IPS DF 6.9 (cell line): Measurements from ENCODE around the gene ZNF263.

ENCODE experiments used
- DNase-seq: peaks from one replicate; pipeline ENCODE4 v3.0.0-alpha.2; 2013; ENCODE audit warnings: low read depth, low spot score
- H3K27ac ChIP-seq: one replicate; pipeline ENCODE4 v1.5.1; 2013; ENCODE audit warnings: low read length, control low read depth
- H3K27me3 ChIP-seq: 2 replicates; pipeline ENCODE4 v1.6.1; 2013; ENCODE audit warnings: mild to moderate bottlenecking, low read length; ENCODE audit not compliant: control insufficient read depth, insufficient read depth
- H3K36me3 ChIP-seq: 2 replicates; pipeline ENCODE4 v1.6.1; 2013; ENCODE audit warnings: low read length; ENCODE audit not compliant: control insufficient read depth, insufficient read depth
- H3K4me1 ChIP-seq: 2 replicates; pipeline ENCODE4 v1.6.1; 2013; ENCODE audit warnings: low read length; ENCODE audit not compliant: control insufficient read depth, insufficient read depth
- H3K4me3 ChIP-seq: 2 replicates; pipeline ENCODE4 v1.5.1; 2013; ENCODE audit warnings: mild to moderate bottlenecking, low read length
- H3K9me3 ChIP-seq: 2 replicates; pipeline ENCODE4 v1.6.1; 2013; ENCODE audit warnings: low read length, inconsistent platforms; ENCODE audit not compliant: control insufficient read depth, insufficient read depth
- WGBS: extraction: QIAGEN DNeasy Blood & Tissue Kit; methylation state at CpG from one replicate; pipeline ENCODE4 v1.1.7; 2013; ENCODE audit warnings: mixed read lengths, missing lambda C conversion rate; ENCODE audit not compliant: insufficient read length, insufficient coverage; 5-methylcytosine and 5-hydroxymethylcytosine counted together

The ZNF263 gene

GRCh38 chr16:3282730-3283542, at the start of gene ZNF263:
Gene ZNF263, plus strand, starts transcription at chr16:3283491. Its CDS starts 328 bp downstream, at chr16:3283819.
- WGBS, result no CpG with 5 or more reads among the region's 72 CpGs

DNA sequence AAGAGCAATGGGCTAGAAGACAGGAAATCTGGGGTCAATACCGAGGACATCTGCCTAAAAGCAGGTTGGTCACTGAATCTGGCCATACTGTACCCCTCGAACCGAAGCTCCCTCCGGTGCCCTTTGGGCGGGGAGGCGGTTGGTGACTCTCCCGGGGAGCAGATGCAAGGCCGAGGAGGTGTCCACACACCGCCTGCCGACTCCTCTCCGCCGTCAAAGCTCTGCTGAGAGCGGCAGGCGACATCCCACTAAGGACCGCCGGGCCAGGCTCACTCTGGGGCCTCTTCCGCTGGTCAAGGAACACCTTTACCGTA, 48.8 kb upstream of the ZNF263 start:
- no peak for DNase-seq
- no peaks in the 10 kb centered on the region for H3K4me1 ChIP-seq
- peak overlapping the region; percentile 83 for H3K4me3 ChIP-seq
- no peaks in the 10 kb centered on the region for H3K27me3 ChIP-seq
- H3K27ac ChIP-seq, result no peak overlapping the region
- H3K9me3 ChIP-seq, result no peaks in the 10 kb centered on the region; the same call in 1 of the 2 replicates
- no CpG with 5 or more reads among the region's 18 CpGs for WGBS
- peaks cover 5% of the 10 kb centered on the region; the same call in 1 of the 2 replicates for H3K36me3 ChIP-seq

More at GRCh38 chr16:3282730-3283542, at the start of gene ZNF263:
- DNase-seq, result no peak
- Histone ChIP-seq H3K4me1 (no peaks in the 10 kb centered on the region), H3K36me3 (peaks cover 7% of the 10 kb centered on the region; the same call in 1 of the 2 replicates), H3K4me3 (peak within 1 kb of the TSS; percentile 92), H3K27ac (no peak within 1 kb of the TSS), H3K27me3 (no peaks in the 10 kb centered on the region), H3K9me3 (peaks cover 1% of the 10 kb centered on the region; the same call in 1 of the 2 replicates)

- peak; percentile 82 for DNase-seq
- no peaks in the 10 kb centered on the region for H3K9me3 ChIP-seq
- peaks cover 5% of the 10 kb centered on the region; the same call in 1 of the 2 replicates for H3K36me3 ChIP-seq
- H3K4me3 ChIP-seq, result peak within 1 kb of the TSS; percentile 83
- H3K4me1 ChIP-seq, result no peaks in the 10 kb centered on the region
- WGBS, result no CpG with 5 or more reads among the region's 59 CpGs
- no peak within 1 kb of the TSS for H3K27ac ChIP-seq
- no peaks in the 10 kb centered on the region for H3K27me3 ChIP-seq
These were observed 48.3 kb upstream of the ZNF263 start, which contains the start of gene ZNF200 for GRCh38 chr16:3234857-3235561. Gene ZNF200, minus strand, starts transcription at chr16:3235158. Its CDS starts 1,403 bp downstream, at chr16:3233755.

GRCh38 chr16:3235856-3236669, 47.2 kb upstream of the ZNF263 start:
- H3K27ac ChIP-seq, result no peak overlapping the region
- H3K4me1 ChIP-seq, result no peaks in the 10 kb centered on the region
- WGBS, result no CpG with 5 or more reads among the region's 29 CpGs
- H3K4me3 ChIP-seq, result no peak overlapping the region
- H3K27me3 ChIP-seq, result no peaks in the 10 kb centered on the region
- DNase-seq, result no peak
- H3K36me3 ChIP-seq, result peaks cover 5% of the 10 kb centered on the region; the same call in 1 of the 2 replicates
- no peaks in the 10 kb centered on the region for H3K9me3 ChIP-seq

DNA sequence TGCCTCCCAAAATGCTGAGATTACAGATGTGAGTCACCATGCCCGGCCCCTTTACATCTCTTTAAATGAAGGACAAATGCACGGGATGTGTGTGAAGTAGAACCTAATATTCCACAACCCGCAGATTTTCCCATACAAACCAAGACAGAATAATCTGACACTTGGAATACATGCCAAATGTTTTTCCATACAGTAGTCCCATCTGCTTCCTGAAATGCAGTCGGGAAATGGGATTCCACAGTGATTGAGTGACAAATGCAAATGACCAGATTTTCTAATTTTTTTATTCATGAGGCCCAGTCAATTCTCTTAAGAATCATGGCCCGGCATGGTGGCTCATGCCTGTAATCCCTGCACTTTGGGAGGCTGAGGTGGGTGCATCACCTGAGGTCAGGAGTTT, 41.5 kb upstream of the ZNF263 start:
- no peaks in the 10 kb centered on the region for H3K36me3 ChIP-seq
- H3K4me3 ChIP-seq, result no peak overlapping the region
- WGBS, result no CpG with 5 or more reads among the region's 5 CpGs
- H3K4me1 ChIP-seq, result no peaks in the 10 kb centered on the region
- no peaks in the 10 kb centered on the region for H3K9me3 ChIP-seq
- H3K27ac ChIP-seq, result no peak overlapping the region
- no peaks in the 10 kb centered on the region for H3K27me3 ChIP-seq
- no peak for DNase-seq

DNA sequence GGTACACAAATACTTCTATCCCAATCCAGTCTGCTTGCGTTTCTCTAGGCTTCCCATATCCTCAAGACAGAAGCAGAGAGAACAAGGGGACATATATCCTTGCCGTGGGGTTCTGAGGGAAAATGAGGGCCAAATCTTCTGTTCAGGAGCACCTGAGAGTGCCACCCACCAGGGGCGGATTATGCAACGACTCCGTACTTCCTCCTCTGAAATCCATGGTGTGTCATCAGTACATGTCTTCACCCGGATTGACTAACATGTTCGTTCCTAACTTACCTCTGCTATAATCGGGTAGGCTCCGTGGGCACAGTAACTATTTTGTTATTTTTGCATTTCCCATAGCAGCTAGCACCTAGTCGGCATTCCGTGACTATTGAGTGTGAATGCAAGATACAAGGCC, 40.6 kb upstream of the ZNF263 start:
- no peaks in the 10 kb centered on the region; the same call in 1 of the 2 replicates for H3K9me3 ChIP-seq
- no peaks in the 10 kb centered on the region for H3K36me3 ChIP-seq
- no CpG with 5 or more reads among the region's 11 CpGs for WGBS
- no peak overlapping the region for H3K27ac ChIP-seq
- H3K27me3 ChIP-seq, result no peaks in the 10 kb centered on the region
- H3K4me1 ChIP-seq, result no peaks in the 10 kb centered on the region
- no peak for DNase-seq
- no peak overlapping the region for H3K4me3 ChIP-seq

DNA sequence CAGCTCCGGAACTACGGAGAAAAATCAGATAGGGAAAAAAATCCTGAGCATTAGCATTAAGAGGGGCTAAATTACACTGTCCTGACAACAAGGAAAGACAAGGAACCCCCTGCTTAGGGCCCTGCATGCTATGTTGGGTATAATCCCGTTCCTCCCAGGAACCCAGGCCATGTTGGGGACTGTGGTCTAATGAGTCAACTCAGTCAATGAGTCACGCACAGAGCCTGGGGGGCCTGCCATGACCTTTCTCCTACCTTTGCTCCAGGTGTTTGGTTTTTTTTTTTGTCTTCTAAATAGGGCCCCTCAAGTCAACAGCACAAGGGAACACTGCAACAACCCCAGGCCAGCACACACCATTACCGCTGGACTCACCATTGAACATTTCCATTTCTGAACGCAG, 39.4 kb upstream of the ZNF263 start:
- Histone ChIP-seq H3K27me3 (no peaks in the 10 kb centered on the region), H3K9me3 (no peaks in the 10 kb centered on the region; the same call in none of the 2 replicates), H3K4me3 (no peak overlapping the region), H3K36me3 (no peaks in the 10 kb centered on the region), H3K27ac (no peak overlapping the region), H3K4me1 (no peaks in the 10 kb centered on the region)
- DNase-seq, result no peak
- no CpG with 5 or more reads among the region's 6 CpGs for WGBS

DNA sequence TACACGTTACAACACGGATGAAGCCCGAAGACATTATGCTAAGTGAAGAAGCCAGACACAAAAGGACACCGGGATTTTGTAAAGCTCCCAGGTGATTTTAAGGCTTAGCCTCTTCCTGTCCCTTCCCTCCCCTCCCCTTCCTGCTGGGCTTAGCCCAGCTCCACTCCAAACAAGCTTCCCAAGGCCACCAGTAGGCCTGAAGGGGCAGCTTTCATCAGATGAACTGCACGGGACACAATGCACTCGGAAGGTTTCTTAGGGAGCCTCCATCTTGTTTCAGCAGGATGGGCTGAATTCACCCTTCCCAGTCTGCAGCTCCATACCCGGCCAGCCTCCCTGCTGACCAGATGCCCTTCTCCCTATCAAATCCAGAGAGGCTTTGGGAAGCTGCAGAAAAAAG, 37.3 kb upstream of the ZNF263 start:
- Histone ChIP-seq H3K4me1 (no peaks in the 10 kb centered on the region), H3K27ac (no peak overlapping the region), H3K36me3 (no peaks in the 10 kb centered on the region), H3K4me3 (no peak overlapping the region), H3K27me3 (no peaks in the 10 kb centered on the region), H3K9me3 (no peaks in the 10 kb centered on the region; the same call in none of the 2 replicates)
- DNase-seq, result no peak
- WGBS, result no CpG with 5 or more reads among the region's 7 CpGs

DNA sequence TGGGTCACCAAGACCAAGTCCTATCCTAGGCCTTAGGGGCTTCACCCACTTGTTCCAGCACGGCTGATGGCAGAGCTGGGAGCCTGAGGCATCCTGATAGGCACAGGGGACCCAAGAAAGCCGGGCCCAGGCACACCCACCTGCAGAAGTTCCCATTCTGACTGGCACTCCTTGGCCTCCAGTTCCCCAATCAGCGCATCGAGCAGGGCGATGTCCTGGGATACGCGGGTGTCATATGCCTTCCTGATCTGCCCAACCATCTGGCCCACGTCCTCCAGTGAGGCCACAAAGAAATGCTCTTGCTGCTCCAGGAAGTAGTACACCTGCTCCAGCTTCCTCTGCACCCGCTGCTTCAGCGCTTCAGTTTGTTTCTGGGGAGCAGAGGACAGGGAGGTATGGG, 36.4 kb upstream of the ZNF263 start:
- Histone ChIP-seq H3K4me3 (no peak overlapping the region), H3K27ac (no peak overlapping the region), H3K27me3 (no peaks in the 10 kb centered on the region), H3K9me3 (no peaks in the 10 kb centered on the region; the same call in none of the 2 replicates), H3K36me3 (no peaks in the 10 kb centered on the region), H3K4me1 (no peaks in the 10 kb centered on the region)
- no peak for DNase-seq
- WGBS, result no CpG with 5 or more reads among the region's 10 CpGs

GRCh38 chr16:3248596-3248995, 34.7 kb upstream of the ZNF263 start:
- H3K27ac ChIP-seq, result no peak overlapping the region
- no CpG with 5 or more reads among the region's 5 CpGs for WGBS
- H3K9me3 ChIP-seq, result no peaks in the 10 kb centered on the region; the same call in none of the 2 replicates
- no peaks in the 10 kb centered on the region for H3K36me3 ChIP-seq
- no peak overlapping the region for H3K4me3 ChIP-seq
- H3K4me1 ChIP-seq, result no peaks in the 10 kb centered on the region
- H3K27me3 ChIP-seq, result no peaks in the 10 kb centered on the region
- DNase-seq, result no peak
